ENCODE data around the gene IL31. TPM values are rescaled to one million over a fixed set of nuclear protein-coding genes. Genes with fewer than 3 reads are reported as not detected.
A peak's percentile ranks its signal among the peaks of the same experiment; 100 is the strongest.

Gene IL31
- polyA plus RNA-seq, 2 of the 4 experiments (the other 2 are of a cell fraction): not detected

GRCh38 chr12:122124370-122124769 is 49.7 kb downstream of the IL31 start:
- H3K4me2 ChIP-seq: no peak overlapping the region
- peak overlapping the region in 1 of 2 experiments; percentile 11; a peak in 1 of 6 replicates for H3K27ac ChIP-seq
- FAIRE-seq (no peak), ATAC-seq (no peak), DNase-seq (ENCODE audit: low read depth in 1 of 2, low spot score in 1 of 2) (no peak)
- 90% methylated on average over 5 of the region's 14 CpGs for WGBS (ENCODE audit: missing lambda C conversion rate)
- H3K4me3 ChIP-seq: no peak overlapping the region
- H3K9me3 ChIP-seq: no peaks in the 10 kb centered on the region
- ChIA-PET POLR2A (no interaction called here), CTCF (interaction anchor here (1.0 to 18.8 kb wide), 15 partner anchors 8 to 329 kb away, joined by 4 to 850 read pairs (median 14); partner anchors contain the start of gene MLXIP)
- peaks cover 37% of the 10 kb centered on the region for H3K4me1 ChIP-seq
- TF ChIP-seq GATA3 (IDR thresholded peaks at IDR 0.05; ENCODE audit: borderline replicate concordance): no peak
- TF ChIP-seq TFCP2L1 (CRISPR knock-in tag; IDR thresholded peaks at IDR 0.05): no peak
- TF ChIP-seq HOXB5 (CRISPR knock-in tag; IDR thresholded peaks at IDR 0.05): no peak
- TF ChIP-seq RNF2 (IDR thresholded peaks at IDR 0.05; ENCODE audit: borderline replicate concordance, low read depth): no peak
- no peak for TF ChIP-seq KDM5A (IDR thresholded peaks at IDR 0.05)
- no peak for TF ChIP-seq JUN (IDR thresholded peaks at IDR 0.05)
- no peak for TF ChIP-seq POLR2AphosphoS2 (conservative IDR thresholded peaks at IDR 0.05; ENCODE audit: low read length)
- TF ChIP-seq ZFP36 (IDR thresholded peaks at IDR 0.05; ENCODE audit: borderline replicate concordance, partially characterized antibody): no peak
- TF ChIP-seq ZC3H11A (IDR thresholded peaks at IDR 0.05): no peak
- no peak for TF ChIP-seq POLR2A (IDR thresholded peaks at IDR 0.05; ENCODE audit: low read length)
- TF ChIP-seq SMC3 (IDR thresholded peaks at IDR 0.05): no peak
- TF ChIP-seq, protein P1, sequence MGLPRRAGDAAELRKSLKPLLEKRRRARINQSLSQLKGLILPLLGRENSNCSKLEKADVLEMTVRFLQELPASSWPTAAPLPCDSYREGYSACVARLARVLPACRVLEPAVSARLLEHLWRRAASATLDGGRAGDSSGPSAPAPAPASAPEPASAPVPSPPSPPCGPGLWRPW (IDR thresholded peaks at IDR 0.05): no peak
- no peak for TF ChIP-seq ZNF302 (CRISPR knock-in tag; IDR thresholded peaks at IDR 0.05)
- no peak for TF ChIP-seq ATOH8 (CRISPR knock-in tag; IDR thresholded peaks at IDR 0.05; ENCODE audit: low read depth)
- TF ChIP-seq, protein P2, sequence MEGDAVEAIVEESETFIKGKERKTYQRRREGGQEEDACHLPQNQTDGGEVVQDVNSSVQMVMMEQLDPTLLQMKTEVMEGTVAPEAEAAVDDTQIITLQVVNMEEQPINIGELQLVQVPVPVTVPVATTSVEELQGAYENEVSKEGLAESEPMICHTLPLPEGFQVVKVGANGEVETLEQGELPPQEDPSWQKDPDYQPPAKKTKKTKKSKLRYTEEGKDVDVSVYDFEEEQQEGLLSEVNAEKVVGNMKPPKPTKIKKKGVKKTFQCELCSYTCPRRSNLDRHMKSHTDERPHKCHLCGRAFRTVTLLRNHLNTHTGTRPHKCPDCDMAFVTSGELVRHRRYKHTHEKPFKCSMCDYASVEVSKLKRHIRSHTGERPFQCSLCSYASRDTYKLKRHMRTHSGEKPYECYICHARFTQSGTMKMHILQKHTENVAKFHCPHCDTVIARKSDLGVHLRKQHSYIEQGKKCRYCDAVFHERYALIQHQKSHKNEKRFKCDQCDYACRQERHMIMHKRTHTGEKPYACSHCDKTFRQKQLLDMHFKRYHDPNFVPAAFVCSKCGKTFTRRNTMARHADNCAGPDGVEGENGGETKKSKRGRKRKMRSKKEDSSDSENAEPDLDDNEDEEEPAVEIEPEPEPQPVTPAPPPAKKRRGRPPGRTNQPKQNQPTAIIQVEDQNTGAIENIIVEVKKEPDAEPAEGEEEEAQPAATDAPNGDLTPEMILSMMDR (IDR thresholded peaks at IDR 0.05): no peak
- no peak for TF ChIP-seq HDAC2 (IDR thresholded peaks at IDR 0.05)
- no peak for TF ChIP-seq RFX5 (IDR thresholded peaks at IDR 0.05)

DNA sequence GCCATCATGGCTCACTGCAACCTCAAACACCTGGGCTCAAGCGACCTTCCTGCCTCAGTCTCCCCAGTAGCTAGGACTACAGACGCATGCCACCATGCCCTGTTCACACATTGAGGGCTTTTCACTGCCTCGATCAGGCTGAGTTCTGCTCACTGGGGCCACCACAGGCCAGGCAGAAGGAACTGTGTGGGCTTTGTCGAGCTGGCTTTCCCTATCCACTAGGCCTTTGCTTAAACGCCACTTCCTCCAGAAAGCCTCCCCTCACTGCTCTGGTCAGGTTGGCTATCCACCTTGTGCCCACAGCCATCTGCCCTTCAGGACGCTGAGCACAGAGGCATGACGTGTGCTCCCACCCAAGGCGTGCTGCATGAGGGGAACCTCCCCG is 50.3 kb downstream of the IL31 start:
- no peak overlapping the region for H3K4me3 ChIP-seq
- POLR2A ChIA-PET: interaction anchor here (1.4 kb wide), 1 partner anchor 45 kb away, joined by 4 read pairs; the partner anchor contains the start of gene MLXIP
- peaks cover 37% of the 10 kb centered on the region for H3K4me1 ChIP-seq
- ATAC-seq (no peak), FAIRE-seq (no peak), DNase-seq (ENCODE audit: low read depth in 1 of 2, low spot score in 1 of 2) (no peak)
- CTCF ChIA-PET: interaction anchor here (0.6 to 18.8 kb wide), 43 partner anchors 9 to 330 kb away, joined by 3 to 850 read pairs (median 4); partner anchors contain the start of genes LRRC43, MLXIP and RHOF
- H3K9me3 ChIP-seq: no peaks in the 10 kb centered on the region
- peak overlapping the region; percentile 73; the same call in 2 of the 3 replicates for H3K4me2 ChIP-seq
- H3K27ac ChIP-seq: peak overlapping the region in 1 of 2 experiments; percentile 83; a peak in 3 of 6 replicates
- 81% methylated on average over 9 of the region's 9 CpGs for WGBS (ENCODE audit: missing lambda C conversion rate)
- no peak for TF ChIP-seq CBX2 (IDR thresholded peaks at IDR 0.05; ENCODE audit: borderline replicate concordance, low read depth)
- no peak for TF ChIP-seq FOXS1 (CRISPR knock-in tag; IDR thresholded peaks at IDR 0.05)
- TF ChIP-seq, protein P3, sequence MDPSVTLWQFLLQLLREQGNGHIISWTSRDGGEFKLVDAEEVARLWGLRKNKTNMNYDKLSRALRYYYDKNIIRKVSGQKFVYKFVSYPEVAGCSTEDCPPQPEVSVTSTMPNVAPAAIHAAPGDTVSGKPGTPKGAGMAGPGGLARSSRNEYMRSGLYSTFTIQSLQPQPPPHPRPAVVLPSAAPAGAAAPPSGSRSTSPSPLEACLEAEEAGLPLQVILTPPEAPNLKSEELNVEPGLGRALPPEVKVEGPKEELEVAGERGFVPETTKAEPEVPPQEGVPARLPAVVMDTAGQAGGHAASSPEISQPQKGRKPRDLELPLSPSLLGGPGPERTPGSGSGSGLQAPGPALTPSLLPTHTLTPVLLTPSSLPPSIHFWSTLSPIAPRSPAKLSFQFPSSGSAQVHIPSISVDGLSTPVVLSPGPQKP (IDR thresholded peaks at IDR 0.05; ENCODE audit: low read depth, low read length): no peak
- TF ChIP-seq BHLHE40 (IDR thresholded peaks at IDR 0.05; ENCODE audit: low read depth, low read length): no peak
- no peak for TF ChIP-seq HOXA7 (CRISPR knock-in tag; IDR thresholded peaks at IDR 0.05)
- TF ChIP-seq RCOR1 (IDR thresholded peaks at IDR 0.05; ENCODE audit: low read depth, low read length): no peak
- no peak for TF ChIP-seq PHF8 (IDR thresholded peaks at IDR 0.05; ENCODE audit: borderline replicate concordance, low read depth)
- TF ChIP-seq HMGXB4 (CRISPR knock-in tag; IDR thresholded peaks at IDR 0.05; ENCODE audit: borderline replicate concordance): no peak
- TF ChIP-seq, protein P4, sequence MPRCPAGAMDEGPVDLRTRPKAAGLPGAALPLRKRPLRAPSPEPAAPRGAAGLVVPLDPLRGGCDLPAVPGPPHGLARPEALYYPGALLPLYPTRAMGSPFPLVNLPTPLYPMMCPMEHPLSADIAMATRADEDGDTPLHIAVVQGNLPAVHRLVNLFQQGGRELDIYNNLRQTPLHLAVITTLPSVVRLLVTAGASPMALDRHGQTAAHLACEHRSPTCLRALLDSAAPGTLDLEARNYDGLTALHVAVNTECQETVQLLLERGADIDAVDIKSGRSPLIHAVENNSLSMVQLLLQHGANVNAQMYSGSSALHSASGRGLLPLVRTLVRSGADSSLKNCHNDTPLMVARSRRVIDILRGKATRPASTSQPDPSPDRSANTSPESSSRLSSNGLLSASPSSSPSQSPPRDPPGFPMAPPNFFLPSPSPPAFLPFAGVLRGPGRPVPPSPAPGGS (IDR thresholded peaks at IDR 0.05): no peak
- TF ChIP-seq NPAS2 (CRISPR knock-in tag; IDR thresholded peaks at IDR 0.05; ENCODE audit: borderline replicate concordance): no peak
- no peak for TF ChIP-seq FOSL2 (IDR thresholded peaks at IDR 0.05)
- no peak for TF ChIP-seq FOSL2 (CRISPR knock-in tag; IDR thresholded peaks at IDR 0.05)
- no peak for TF ChIP-seq TFCP2L1 (CRISPR knock-in tag; IDR thresholded peaks at IDR 0.05)
- no peak for TF ChIP-seq NR3C1 (IDR thresholded peaks at IDR 0.05)
- no peak for TF ChIP-seq MAX (IDR thresholded peaks at IDR 0.05)
- no peak for TF ChIP-seq MYC (IDR thresholded peaks at IDR 0.05; ENCODE audit: borderline replicate concordance, low read length)
- no peak for TF ChIP-seq HOXB13 (CRISPR knock-in tag; IDR thresholded peaks at IDR 0.05; ENCODE audit: low read depth)
